Measurements from ENCODE around the gene NXN.

DNA sequence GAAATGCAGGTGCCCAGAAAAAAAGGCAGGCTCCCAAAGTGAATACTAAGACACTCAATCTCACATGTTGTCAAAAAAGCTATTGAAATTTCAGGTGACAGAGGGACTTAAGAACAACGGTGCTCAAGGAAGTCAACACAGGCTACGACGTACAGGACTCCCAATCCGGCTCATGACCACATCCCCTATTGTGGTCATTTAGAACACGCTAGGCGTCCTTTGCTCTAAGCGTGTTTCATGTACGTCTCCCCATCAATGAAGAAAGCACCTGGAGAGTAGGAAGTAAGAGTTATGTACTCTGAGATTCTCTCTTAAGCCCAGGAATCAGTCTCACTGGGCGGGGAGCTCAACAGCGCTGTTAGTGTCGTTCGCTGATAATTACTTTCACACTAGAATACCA, 103.3 kb downstream of the NXN start:
- TF ChIP-seq, protein P1, sequence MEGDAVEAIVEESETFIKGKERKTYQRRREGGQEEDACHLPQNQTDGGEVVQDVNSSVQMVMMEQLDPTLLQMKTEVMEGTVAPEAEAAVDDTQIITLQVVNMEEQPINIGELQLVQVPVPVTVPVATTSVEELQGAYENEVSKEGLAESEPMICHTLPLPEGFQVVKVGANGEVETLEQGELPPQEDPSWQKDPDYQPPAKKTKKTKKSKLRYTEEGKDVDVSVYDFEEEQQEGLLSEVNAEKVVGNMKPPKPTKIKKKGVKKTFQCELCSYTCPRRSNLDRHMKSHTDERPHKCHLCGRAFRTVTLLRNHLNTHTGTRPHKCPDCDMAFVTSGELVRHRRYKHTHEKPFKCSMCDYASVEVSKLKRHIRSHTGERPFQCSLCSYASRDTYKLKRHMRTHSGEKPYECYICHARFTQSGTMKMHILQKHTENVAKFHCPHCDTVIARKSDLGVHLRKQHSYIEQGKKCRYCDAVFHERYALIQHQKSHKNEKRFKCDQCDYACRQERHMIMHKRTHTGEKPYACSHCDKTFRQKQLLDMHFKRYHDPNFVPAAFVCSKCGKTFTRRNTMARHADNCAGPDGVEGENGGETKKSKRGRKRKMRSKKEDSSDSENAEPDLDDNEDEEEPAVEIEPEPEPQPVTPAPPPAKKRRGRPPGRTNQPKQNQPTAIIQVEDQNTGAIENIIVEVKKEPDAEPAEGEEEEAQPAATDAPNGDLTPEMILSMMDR (IDR thresholded peaks at IDR 0.05), result no peak
- no peak for TF ChIP-seq EZH2 (IDR thresholded peaks at IDR 0.05; ENCODE audit: borderline replicate concordance, insufficient read depth, low read depth, low read length, poor library complexity, severe bottlenecking)

Measured in B cell (primary cell).